ENCODE measurements around the gene RUVBL2. TPM values are rescaled to one million over a fixed set of nuclear protein-coding genes. Genes with fewer than 3 reads are reported as not detected.
A peak's percentile ranks its signal among the peaks of the same experiment; 100 is the strongest.
"Not testable (repeated sequence)": the region's sequence is repeated elsewhere in the genome, so short reads cannot be mapped to it uniquely, and the experiment has no call there.

RUVBL2 gene
- total RNA-seq, 1 donor from 2014 or later, result 64.2 TPM

- Mint-ChIP-seq H3K36me3 (ENCODE audit: unreplicated experiment) (peaks cover 7% of the 10 kb centered on the region), H3K4me1 (ENCODE audit: unreplicated experiment) (peaks cover 13% of the 10 kb centered on the region), H3K27me3 (ENCODE audit: unreplicated experiment) (peaks cover 4% of the 10 kb centered on the region), H3K9me3 (ENCODE audit: unreplicated experiment) (no peaks in the 10 kb centered on the region), H3K4me3 (ENCODE audit: unreplicated experiment) (peak overlapping the region; percentile 29), H3K27ac (ENCODE audit: unreplicated experiment) (no peak overlapping the region)
- peak; percentile 10 for TF ChIP-seq CTCF (IDR thresholded peaks at IDR 0.05)
- no peak for DNase-seq (ENCODE audit: extremely low spot score, unreplicated experiment)
These were observed 25.7 kb downstream of the RUVBL2 start for GRCh38 chr19:49019242-49019932.

DNA sequence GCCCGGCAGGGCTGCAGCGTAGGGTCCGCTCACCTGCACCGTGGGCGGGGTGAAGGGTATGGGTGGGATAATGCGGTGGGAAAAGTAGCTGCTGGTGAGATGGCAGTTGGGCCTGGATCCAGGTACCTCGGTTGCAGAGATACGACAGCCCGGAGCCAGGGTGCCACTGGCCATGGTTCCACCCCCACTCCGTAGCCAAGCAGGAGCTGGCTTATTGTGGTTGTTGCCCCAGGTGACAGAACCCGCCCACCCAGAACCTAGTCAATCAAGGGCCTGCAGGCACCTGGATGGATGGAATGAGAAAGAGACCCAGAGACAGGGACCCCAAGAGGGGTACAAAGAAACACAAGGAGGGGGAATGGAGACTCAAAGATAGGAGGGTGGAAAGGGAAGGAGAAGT is 26.7 kb downstream of the RUVBL2 start:
- Mint-ChIP-seq H3K4me1 (ENCODE audit: unreplicated experiment) (peaks cover 13% of the 10 kb centered on the region), H3K36me3 (ENCODE audit: unreplicated experiment) (peaks cover 6% of the 10 kb centered on the region), H3K9me3 (ENCODE audit: unreplicated experiment) (no peaks in the 10 kb centered on the region), H3K4me3 (ENCODE audit: unreplicated experiment) (no peak overlapping the region), H3K27me3 (ENCODE audit: unreplicated experiment) (peaks cover 4% of the 10 kb centered on the region), H3K27ac (ENCODE audit: unreplicated experiment) (no peak overlapping the region)
- DNase-seq (ENCODE audit: extremely low spot score, unreplicated experiment), result no peak
- TF ChIP-seq CTCF (IDR thresholded peaks at IDR 0.05), result no peak

GRCh38 chr19:49020931-49021895 is 27.5 kb downstream of the RUVBL2 start:
- TF ChIP-seq CTCF (IDR thresholded peaks at IDR 0.05), result no peak
- Mint-ChIP-seq H3K27ac (ENCODE audit: unreplicated experiment) (peak overlapping the region; percentile 12), H3K4me3 (ENCODE audit: unreplicated experiment) (no peak overlapping the region), H3K4me1 (ENCODE audit: unreplicated experiment) (peaks cover 18% of the 10 kb centered on the region), H3K36me3 (ENCODE audit: unreplicated experiment) (no peaks in the 10 kb centered on the region), H3K27me3 (ENCODE audit: unreplicated experiment) (peaks cover 4% of the 10 kb centered on the region), H3K9me3 (ENCODE audit: unreplicated experiment) (no peaks in the 10 kb centered on the region)
- no peak for DNase-seq (ENCODE audit: extremely low spot score, unreplicated experiment)

- no peaks in the 10 kb centered on the region for H3K9me3 Mint-ChIP-seq (ENCODE audit: unreplicated experiment)
- peaks cover 18% of the 10 kb centered on the region for H3K4me1 Mint-ChIP-seq (ENCODE audit: unreplicated experiment)
- no peak for DNase-seq (ENCODE audit: extremely low spot score, unreplicated experiment)
- no peak overlapping the region for H3K27ac Mint-ChIP-seq (ENCODE audit: unreplicated experiment)
- H3K4me3 Mint-ChIP-seq (ENCODE audit: unreplicated experiment), result no peak overlapping the region
- peaks cover 4% of the 10 kb centered on the region for H3K27me3 Mint-ChIP-seq (ENCODE audit: unreplicated experiment)
- TF ChIP-seq CTCF (IDR thresholded peaks at IDR 0.05), result no peak
- H3K36me3 Mint-ChIP-seq (ENCODE audit: unreplicated experiment), result no peaks in the 10 kb centered on the region
These were observed 28.4 kb downstream of the RUVBL2 start for GRCh38 chr19:49022116-49022515.

GRCh38 chr19:49024233-49024632 is 30.5 kb downstream of the RUVBL2 start, which contains the start of gene CGB3:
Gene CGB3 (minus strand): TSS chr19:49024333. CDS start chr19:49023971, 362 bp downstream.
- H3K9me3 Mint-ChIP-seq (ENCODE audit: unreplicated experiment); H3K27me3 Mint-ChIP-seq (ENCODE audit: unreplicated experiment); H3K36me3 Mint-ChIP-seq (ENCODE audit: unreplicated experiment); H3K27ac Mint-ChIP-seq (ENCODE audit: unreplicated experiment); DNase-seq (ENCODE audit: extremely low spot score, unreplicated experiment); H3K4me3 Mint-ChIP-seq (ENCODE audit: unreplicated experiment): not testable (repeated sequence)
- H3K4me1 Mint-ChIP-seq (ENCODE audit: unreplicated experiment), result peaks cover 10% of the 10 kb centered on the region

DNA sequence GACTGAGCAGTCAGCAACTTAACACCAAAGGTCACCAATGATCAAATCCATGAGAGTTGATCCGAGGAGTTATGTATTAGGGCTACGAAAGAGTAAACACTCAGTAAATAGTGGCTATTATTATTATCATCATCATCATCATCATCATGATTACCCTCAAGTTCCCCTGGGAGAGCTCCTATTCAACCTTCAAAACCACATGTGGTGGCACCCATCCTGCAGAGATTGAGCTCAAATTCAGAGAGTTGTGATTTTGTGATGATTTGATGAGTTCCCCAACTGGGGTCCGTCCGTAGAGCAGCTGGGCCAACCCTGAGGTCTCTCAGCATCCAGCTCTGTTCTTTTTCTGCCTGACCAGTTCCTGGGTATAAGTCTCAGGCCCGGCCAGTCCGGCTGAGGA is 31.4 kb downstream of the RUVBL2 start:
- DNase-seq (ENCODE audit: extremely low spot score, unreplicated experiment); H3K36me3 Mint-ChIP-seq (ENCODE audit: unreplicated experiment); H3K27me3 Mint-ChIP-seq (ENCODE audit: unreplicated experiment); H3K4me3 Mint-ChIP-seq (ENCODE audit: unreplicated experiment); H3K27ac Mint-ChIP-seq (ENCODE audit: unreplicated experiment); H3K9me3 Mint-ChIP-seq (ENCODE audit: unreplicated experiment): not testable (repeated sequence)
- peaks cover 13% of the 10 kb centered on the region for H3K4me1 Mint-ChIP-seq (ENCODE audit: unreplicated experiment)

DNA sequence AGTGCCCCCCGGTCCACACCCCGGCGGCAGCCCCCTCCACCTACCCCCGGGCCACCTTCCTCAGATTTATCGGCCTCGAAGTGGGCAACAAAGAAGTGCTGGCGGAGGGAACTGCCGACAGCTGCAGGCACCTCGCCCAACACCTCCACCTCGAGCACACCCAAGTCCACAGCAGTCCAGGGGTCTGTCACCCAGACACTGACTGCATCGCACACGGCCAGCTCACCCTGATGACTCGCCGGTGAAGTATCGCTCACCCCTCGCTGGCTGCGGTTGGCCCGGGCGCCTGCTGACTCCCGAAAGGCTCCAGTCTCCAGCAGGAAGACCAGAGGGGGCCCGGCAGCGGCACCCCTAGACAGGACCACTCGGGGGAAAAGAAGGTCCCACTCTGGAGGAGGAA is 31.9 kb downstream of the RUVBL2 start:
- not testable (repeated sequence) for H3K36me3 Mint-ChIP-seq (ENCODE audit: unreplicated experiment); DNase-seq (ENCODE audit: extremely low spot score, unreplicated experiment); H3K27me3 Mint-ChIP-seq (ENCODE audit: unreplicated experiment); H3K4me3 Mint-ChIP-seq (ENCODE audit: unreplicated experiment); H3K9me3 Mint-ChIP-seq (ENCODE audit: unreplicated experiment); H3K27ac Mint-ChIP-seq (ENCODE audit: unreplicated experiment)
- H3K4me1 Mint-ChIP-seq (ENCODE audit: unreplicated experiment), result peaks cover 13% of the 10 kb centered on the region

- not testable (repeated sequence) for H3K36me3 Mint-ChIP-seq (ENCODE audit: unreplicated experiment); DNase-seq (ENCODE audit: extremely low spot score, unreplicated experiment); H3K9me3 Mint-ChIP-seq (ENCODE audit: unreplicated experiment); H3K27ac Mint-ChIP-seq (ENCODE audit: unreplicated experiment); H3K4me3 Mint-ChIP-seq (ENCODE audit: unreplicated experiment); H3K27me3 Mint-ChIP-seq (ENCODE audit: unreplicated experiment)
- H3K4me1 Mint-ChIP-seq (ENCODE audit: unreplicated experiment), result peaks cover 11% of the 10 kb centered on the region
These were observed 35.0 kb downstream of the RUVBL2 start for GRCh38 chr19:49028686-49029085.
